Endothelial cell of umbilical vein (primary cell): ENCODE data around the gene PLXNA4.

Experiments
- EZH2 ChIP-seq: IDR thresholded peaks from 2 replicates; pipeline ENCODE4 v1.6.1; 2012; ENCODE audit warnings: borderline replicate concordance, low read depth, mild to moderate bottlenecking, moderate library complexity, low read length, inconsistent platforms; ENCODE audit not compliant: severe bottlenecking
- POLR2AphosphoS5 ChIP-seq: IDR thresholded peaks from 2 replicates; pipeline ENCODE4 v1.6.1; 2012; ENCODE audit warnings: low read depth, mild to moderate bottlenecking, control low read depth, low read length, moderate library complexity; ENCODE audit not compliant: insufficient read depth

DNA sequence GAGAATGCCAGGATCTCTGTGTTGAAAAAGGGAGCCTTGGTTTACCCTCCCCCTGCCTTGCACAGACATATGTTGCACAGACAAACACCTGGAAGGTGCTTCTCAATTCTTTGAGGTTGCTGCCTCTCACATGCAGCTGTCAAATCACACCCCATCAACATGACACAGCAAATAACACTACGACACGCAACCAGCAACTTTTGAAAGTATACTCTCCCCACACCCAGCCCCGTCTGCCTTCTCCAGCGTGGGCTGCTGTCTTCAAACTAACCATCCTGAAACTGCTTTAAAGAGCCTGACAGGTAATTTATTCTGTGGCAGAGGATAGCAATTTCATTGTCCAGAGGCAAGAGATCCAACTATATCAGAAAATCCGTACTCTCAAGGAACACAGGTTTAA is 136.1 kb downstream of the PLXNA4 start:
- TF ChIP-seq POLR2AphosphoS5 (no peak), EZH2 (no peak)
